IMR-90 (cell line): ENCODE data around the gene ZNF423.

Experiments
- BHLHE40 ChIP-seq: fragments of 150-350 bp; IDR thresholded peaks from 2 replicates; pipeline ENCODE4 v1.6.1; 2016; ENCODE audit warnings: mild to moderate bottlenecking, low read depth, low read length
- CEBPB ChIP-seq: IDR thresholded peaks from 2 replicates; pipeline ENCODE4 v1.6.1; 2012; ENCODE audit warnings: low read depth, low read length, improper control_type of control experiment
- CTCF ChIP-seq: conservative IDR thresholded peaks from 2 replicates; pipeline ENCODE4 v1.5.1; 2012; ENCODE audit warnings: mild to moderate bottlenecking, low read depth, low read length, improper control_type of control experiment
- FOS ChIP-seq: fragments of 150-350 bp; IDR thresholded peaks from 2 replicates; pipeline ENCODE4 v1.6.1; 2016; ENCODE audit warnings: low read depth, low read length
- MAFK ChIP-seq: IDR thresholded peaks from 2 replicates; pipeline ENCODE4 v1.6.1; 2012; ENCODE audit warnings: low read depth, low read length, improper control_type of control experiment
- MAZ ChIP-seq: IDR thresholded peaks from 2 replicates; pipeline ENCODE4 v1.6.1; 2012; ENCODE audit warnings: low read depth, mild to moderate bottlenecking, low read length, improper control_type of control experiment, moderate library complexity, borderline replicate concordance
- NFE2L2 ChIP-seq: fragments of 150-350 bp; IDR thresholded peaks from 2 replicates; pipeline ENCODE4 v1.6.1; 2016; ENCODE audit warnings: low read depth, mild to moderate bottlenecking, low read length
- POLR2A ChIP-seq: IDR thresholded peaks from 2 replicates; pipeline ENCODE4 v1.6.1; 2012; ENCODE audit warnings: mild to moderate bottlenecking, low read depth, low read length
- RAD21 ChIP-seq: IDR thresholded peaks from 2 replicates; pipeline ENCODE4 v1.6.1; 2012; ENCODE audit warnings: low read length, improper control_type of control experiment
- RCOR1 ChIP-seq: IDR thresholded peaks from 2 replicates; pipeline ENCODE4 v1.6.1; 2012; ENCODE audit warnings: mild to moderate bottlenecking, low read length, improper control_type of control experiment; ENCODE audit not compliant: insufficient replicate concordance
- TF ChIP-seq, protein P1 (sequence below): fragments of 150-350 bp; IDR thresholded peaks from 2 replicates; pipeline ENCODE4 v1.6.1; 2016; ENCODE audit warnings: low read depth, mild to moderate bottlenecking, low read length, moderate library complexity, borderline replicate concordance

DNA sequence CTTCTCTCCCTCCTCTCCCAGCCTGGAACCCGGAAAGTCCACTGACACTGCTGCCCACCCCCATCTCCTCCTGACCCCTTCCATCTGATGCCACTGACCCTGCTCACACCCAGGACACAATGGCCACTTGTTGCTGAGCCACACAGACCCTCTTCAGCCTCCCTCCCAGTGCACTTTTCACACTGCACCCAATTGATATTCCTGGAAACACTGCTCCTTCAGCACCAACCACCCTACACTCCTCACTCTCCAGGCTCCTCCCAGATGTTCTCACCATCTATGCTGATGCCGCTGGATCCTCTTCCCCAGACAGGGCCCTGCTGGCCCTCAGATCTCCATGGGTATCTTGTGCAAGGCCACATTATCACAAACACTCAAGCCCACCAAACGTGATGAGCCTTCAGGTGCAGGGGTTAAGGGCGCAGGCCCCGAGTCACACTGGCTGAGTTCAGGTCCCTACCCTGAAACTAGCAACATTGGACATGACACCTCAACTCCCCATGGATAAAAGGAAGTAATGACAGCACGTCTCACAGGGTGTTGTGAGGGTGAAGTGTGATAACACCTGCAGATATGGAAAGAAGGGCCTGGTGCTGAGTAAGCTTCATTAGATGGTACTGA lies 238.1 kb downstream of the ZNF423 start:
- TF ChIP-seq CTCF (no peak), POLR2A (no peak), MAFK (no peak), RAD21 (no peak), MAZ (no peak), NFE2L2 (no peak), RCOR1 (no peak), BHLHE40 (no peak), FOS (no peak), CEBPB (no peak)
- TF ChIP-seq, protein P1, sequence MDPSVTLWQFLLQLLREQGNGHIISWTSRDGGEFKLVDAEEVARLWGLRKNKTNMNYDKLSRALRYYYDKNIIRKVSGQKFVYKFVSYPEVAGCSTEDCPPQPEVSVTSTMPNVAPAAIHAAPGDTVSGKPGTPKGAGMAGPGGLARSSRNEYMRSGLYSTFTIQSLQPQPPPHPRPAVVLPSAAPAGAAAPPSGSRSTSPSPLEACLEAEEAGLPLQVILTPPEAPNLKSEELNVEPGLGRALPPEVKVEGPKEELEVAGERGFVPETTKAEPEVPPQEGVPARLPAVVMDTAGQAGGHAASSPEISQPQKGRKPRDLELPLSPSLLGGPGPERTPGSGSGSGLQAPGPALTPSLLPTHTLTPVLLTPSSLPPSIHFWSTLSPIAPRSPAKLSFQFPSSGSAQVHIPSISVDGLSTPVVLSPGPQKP: no peak
